K562 (cell line): Measurements from ENCODE around the gene ADAP1. TPM values are rescaled to one million over a fixed set of nuclear protein-coding genes. Genes with fewer than 3 reads are reported as not detected.

Experiments used
- ARNT ChIP-seq, 2 experiments: fragments of 450-650 bp; IDR thresholded peaks; 2 replicates each; pipeline ENCODE4 v1.6.1; 2016; ENCODE audit warnings: mild to moderate bottlenecking in 1 of 2
- BRCA1 ChIP-seq, 2 experiments: fragments of 450-650 bp in 1 of 2; sonication (generic) in 1 of 2; formaldehyde crosslinking in 1 of 2; IDR thresholded peaks; 2 replicates each; pipeline versions ENCODE4 v1.5.0 to v1.6.1; 2017 to 2020; ENCODE audit warnings: mild to moderate bottlenecking in 1 of 2, missing genetic modification reagents in 1 of 2
- DACH1 ChIP-seq: fragments of 450-650 bp; IDR thresholded peaks from 2 replicates; pipeline ENCODE4 v1.6.1; 2018; ENCODE audit not compliant: partially characterized antibody
- DNMT1 ChIP-seq: fragments of 450-650 bp; IDR thresholded peaks from 2 replicates; pipeline ENCODE4 v1.6.1; 2016; ENCODE audit warnings: antibody characterized with exemption, mild to moderate bottlenecking
- KAT7 ChIP-seq: sonication (generic); formaldehyde crosslinking; IDR thresholded peaks from 2 replicates; pipeline ENCODE4 v1.8.0; 2022; ENCODE audit warnings: missing genetic modification reagents, mild to moderate bottlenecking, borderline replicate concordance
- KHSRP ChIP-seq: fragments of 450-650 bp; IDR thresholded peaks from 2 replicates; pipeline ENCODE4 v1.6.1; 2017
- MBD2 ChIP-seq: sonication (generic); IDR thresholded peaks from 2 replicates; pipeline ENCODE4 v1.6.1; 2016; ENCODE audit warnings: low read depth, borderline replicate concordance
- MXI1 ChIP-seq: IDR thresholded peaks from 2 replicates; pipeline ENCODE4 v1.6.1; 2011; ENCODE audit warnings: low read depth, mild to moderate bottlenecking, improper control_type of control experiment, low read length
- PHB2 ChIP-seq: fragments of 450-650 bp; IDR thresholded peaks from 2 replicates; pipeline ENCODE4 v1.6.1; 2017; ENCODE audit warnings: low read depth
- POLR3G ChIP-seq: IDR thresholded peaks from 2 replicates; pipeline ENCODE4 v1.6.1; 2011; ENCODE audit not compliant: insufficient read length, insufficient replicate concordance; ENCODE audit errors: extremely low read depth
- RUNX1 ChIP-seq: sonication (generic); IDR thresholded peaks from 2 replicates; pipeline ENCODE4 v1.6.1; 2016; ENCODE audit warnings: antibody characterized with exemption, low read depth
- TFAM ChIP-seq: fragments of 250-450 bp; sonication (Bioruptor Pico); conservative IDR thresholded peaks from 2 replicates; pipeline ENCODE4 v1.5.0; 2021; ENCODE audit warnings: mild to moderate bottlenecking, moderate library complexity
- TOE1 ChIP-seq, 2 experiments: fragments of 450-650 bp in 1 of 2; sonication (generic) in 1 of 2; formaldehyde crosslinking in 1 of 2; IDR thresholded peaks; 2 replicates each; pipeline versions ENCODE4 v1.7.1 to v1.8.0; 2016 to 2022; ENCODE audit warnings: borderline replicate concordance in 2 of 2, mild to moderate bottlenecking in 2 of 2, antibody characterized with exemption in 1 of 2, inconsistent platforms in 1 of 2, low read depth in 1 of 2, missing genetic modification reagents in 1 of 2, moderate library complexity in 1 of 2
- ZNF347 ChIP-seq: fragments of 450-650 bp; formaldehyde crosslinking; IDR thresholded peaks from 2 replicates; pipeline ENCODE4 v1.4.0; 2020; ENCODE audit warnings: low read depth, mild to moderate bottlenecking, moderate library complexity
- polyA plus RNA-seq, 8 experiments: library from polyadenylated mRNA; depleted of rRNA in 4 of 8; stranded (reverse) in 5 of 8; unstranded in 3 of 8; fragments of >200 nt; fragmentation: Nextera tagmentation in 2 of 8; fragmentation: Illumina TruSeq in 1 of 8; extraction: Ambion mirVana in 2 of 8; extraction: Trizol in 1 of 8; gene quantifications; 2 replicates each; pipeline versions ENCODE4 v1.2.1 to v1.2.3, GENCODE V29; 2011 to 2014; ENCODE audit warnings: inconsistent platforms in 1 of 8, missing spikeins in 1 of 8
- total RNA-seq, 7 experiments: library from RNA; depleted of rRNA in 6 of 7; stranded (reverse); fragments of >200 nt in 6 of 7; fragmentation: Illumina TruSeq in 2 of 7; extraction: Trizol in 2 of 7; gene quantifications; 2 replicates each; pipeline versions ENCODE4 v1.2.1 to v1.2.3, GENCODE V29; 2011 to 2021; ENCODE audit warnings: low replicate concordance in 1 of 7
- TF ChIP-seq, protein P1 (sequence below): sonication (generic); formaldehyde crosslinking; IDR thresholded peaks from 2 replicates; pipeline ENCODE4 v1.8.0; 2022; ENCODE audit warnings: mild to moderate bottlenecking, missing genetic modification reagents
- TF ChIP-seq, protein P2 (sequence below), 2 experiments: fragments of 450-650 bp in 1 of 2; sonication (generic) in 1 of 2; formaldehyde crosslinking in 1 of 2; IDR thresholded peaks; 2 replicates each; pipeline versions ENCODE4 v1.7.1 to v1.9.0; 2016 to 2022; ENCODE audit warnings: inconsistent platforms in 1 of 2, mild to moderate bottlenecking in 1 of 2, missing genetic modification reagents in 1 of 2

Gene ADAP1
- total and polyA plus RNA-seq, 9 of the 15 experiments (the other 6 are each of a cell fraction or from before 2014, with no cell fraction given): 0.27 to 1.4 (median 0.52) TPM; not detected in 3

DNA sequence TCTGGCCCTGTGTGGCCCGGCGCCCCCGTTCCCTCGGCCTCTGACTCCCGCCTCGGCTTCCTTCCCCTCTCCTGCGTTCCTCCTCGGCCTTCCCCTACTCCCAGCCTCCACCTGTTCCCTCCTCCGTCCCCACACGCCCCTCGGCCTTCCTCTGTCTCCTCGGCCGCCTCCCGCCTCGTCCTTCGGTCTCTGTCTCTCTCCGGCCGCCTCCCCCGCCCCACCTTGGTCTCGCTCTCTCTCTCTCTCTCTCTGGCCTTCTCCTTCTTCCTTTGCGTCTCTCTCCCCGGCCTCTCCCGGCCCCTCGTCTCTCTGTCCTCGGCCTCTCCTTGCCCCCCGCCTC lies 77.5 kb downstream of the ADAP1 start (continued):
- TF ChIP-seq, protein P1, sequence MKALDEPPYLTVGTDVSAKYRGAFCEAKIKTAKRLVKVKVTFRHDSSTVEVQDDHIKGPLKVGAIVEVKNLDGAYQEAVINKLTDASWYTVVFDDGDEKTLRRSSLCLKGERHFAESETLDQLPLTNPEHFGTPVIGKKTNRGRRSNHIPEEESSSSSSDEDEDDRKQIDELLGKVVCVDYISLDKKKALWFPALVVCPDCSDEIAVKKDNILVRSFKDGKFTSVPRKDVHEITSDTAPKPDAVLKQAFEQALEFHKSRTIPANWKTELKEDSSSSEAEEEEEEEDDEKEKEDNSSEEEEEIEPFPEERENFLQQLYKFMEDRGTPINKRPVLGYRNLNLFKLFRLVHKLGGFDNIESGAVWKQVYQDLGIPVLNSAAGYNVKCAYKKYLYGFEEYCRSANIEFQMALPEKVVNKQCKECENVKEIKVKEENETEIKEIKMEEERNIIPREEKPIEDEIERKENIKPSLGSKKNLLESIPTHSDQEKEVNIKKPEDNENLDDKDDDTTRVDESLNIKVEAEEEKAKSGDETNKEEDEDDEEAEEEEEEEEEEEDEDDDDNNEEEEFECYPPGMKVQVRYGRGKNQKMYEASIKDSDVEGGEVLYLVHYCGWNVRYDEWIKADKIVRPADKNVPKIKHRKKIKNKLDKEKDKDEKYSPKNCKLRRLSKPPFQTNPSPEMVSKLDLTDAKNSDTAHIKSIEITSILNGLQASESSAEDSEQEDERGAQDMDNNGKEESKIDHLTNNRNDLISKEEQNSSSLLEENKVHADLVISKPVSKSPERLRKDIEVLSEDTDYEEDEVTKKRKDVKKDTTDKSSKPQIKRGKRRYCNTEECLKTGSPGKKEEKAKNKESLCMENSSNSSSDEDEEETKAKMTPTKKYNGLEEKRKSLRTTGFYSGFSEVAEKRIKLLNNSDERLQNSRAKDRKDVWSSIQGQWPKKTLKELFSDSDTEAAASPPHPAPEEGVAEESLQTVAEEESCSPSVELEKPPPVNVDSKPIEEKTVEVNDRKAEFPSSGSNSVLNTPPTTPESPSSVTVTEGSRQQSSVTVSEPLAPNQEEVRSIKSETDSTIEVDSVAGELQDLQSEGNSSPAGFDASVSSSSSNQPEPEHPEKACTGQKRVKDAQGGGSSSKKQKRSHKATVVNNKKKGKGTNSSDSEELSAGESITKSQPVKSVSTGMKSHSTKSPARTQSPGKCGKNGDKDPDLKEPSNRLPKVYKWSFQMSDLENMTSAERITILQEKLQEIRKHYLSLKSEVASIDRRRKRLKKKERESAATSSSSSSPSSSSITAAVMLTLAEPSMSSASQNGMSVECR (CRISPR knock-in tag): no peak; the same call in 1 of the 2 replicates
- TF ChIP-seq, protein P2, sequence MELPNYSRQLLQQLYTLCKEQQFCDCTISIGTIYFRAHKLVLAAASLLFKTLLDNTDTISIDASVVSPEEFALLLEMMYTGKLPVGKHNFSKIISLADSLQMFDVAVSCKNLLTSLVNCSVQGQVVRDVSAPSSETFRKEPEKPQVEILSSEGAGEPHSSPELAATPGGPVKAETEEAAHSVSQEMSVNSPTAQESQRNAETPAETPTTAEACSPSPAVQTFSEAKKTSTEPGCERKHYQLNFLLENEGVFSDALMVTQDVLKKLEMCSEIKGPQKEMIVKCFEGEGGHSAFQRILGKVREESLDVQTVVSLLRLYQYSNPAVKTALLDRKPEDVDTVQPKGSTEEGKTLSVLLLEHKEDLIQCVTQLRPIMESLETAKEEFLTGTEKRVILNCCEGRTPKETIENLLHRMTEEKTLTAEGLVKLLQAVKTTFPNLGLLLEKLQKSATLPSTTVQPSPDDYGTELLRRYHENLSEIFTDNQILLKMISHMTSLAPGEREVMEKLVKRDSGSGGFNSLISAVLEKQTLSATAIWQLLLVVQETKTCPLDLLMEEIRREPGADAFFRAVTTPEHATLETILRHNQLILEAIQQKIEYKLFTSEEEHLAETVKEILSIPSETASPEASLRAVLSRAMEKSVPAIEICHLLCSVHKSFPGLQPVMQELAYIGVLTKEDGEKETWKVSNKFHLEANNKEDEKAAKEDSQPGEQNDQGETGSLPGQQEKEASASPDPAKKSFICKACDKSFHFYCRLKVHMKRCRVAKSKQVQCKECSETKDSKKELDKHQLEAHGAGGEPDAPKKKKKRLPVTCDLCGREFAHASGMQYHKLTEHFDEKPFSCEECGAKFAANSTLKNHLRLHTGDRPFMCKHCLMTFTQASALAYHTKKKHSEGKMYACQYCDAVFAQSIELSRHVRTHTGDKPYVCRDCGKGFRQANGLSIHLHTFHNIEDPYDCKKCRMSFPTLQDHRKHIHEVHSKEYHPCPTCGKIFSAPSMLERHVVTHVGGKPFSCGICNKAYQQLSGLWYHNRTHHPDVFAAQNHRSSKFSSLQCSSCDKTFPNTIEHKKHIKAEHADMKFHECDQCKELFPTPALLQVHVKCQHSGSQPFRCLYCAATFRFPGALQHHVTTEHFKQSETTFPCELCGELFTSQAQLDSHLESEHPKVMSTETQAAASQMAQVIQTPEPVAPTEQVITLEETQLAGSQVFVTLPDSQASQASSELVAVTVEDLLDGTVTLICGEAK (IDR thresholded peaks at IDR 0.05): no peak
- TF ChIP-seq, protein P2 (CRISPR knock-in tag; IDR thresholded peaks at IDR 0.05): no peak
- peak; percentile 56; the same call in 1 of the 2 replicates for TF ChIP-seq PHB2
- TF ChIP-seq BRCA1 (IDR thresholded peaks at IDR 0.05): no peak
- no peak for TF ChIP-seq BRCA1 (CRISPR knock-in tag; IDR thresholded peaks at IDR 0.05)
- no peak for TF ChIP-seq TFAM
- no peak for TF ChIP-seq RUNX1
- peak; percentile 53; the same call in 1 of the 2 replicates for TF ChIP-seq TOE1 (IDR thresholded peaks at IDR 0.05; ENCODE audit: borderline replicate concordance)
- TF ChIP-seq TOE1 (CRISPR knock-in tag; IDR thresholded peaks at IDR 0.05; ENCODE audit: borderline replicate concordance, low read depth): no peak
- TF ChIP-seq MXI1: no peak
- no peak for TF ChIP-seq KHSRP
- no peak for TF ChIP-seq KAT7
- no peak for TF ChIP-seq DNMT1
- TF ChIP-seq ZNF347: no peak
- no peak for TF ChIP-seq MBD2
- TF ChIP-seq DACH1: no peak
- TF ChIP-seq POLR3G: no peak
- no peak for TF ChIP-seq ARNT (IDR thresholded peaks at IDR 0.05)
